ENCODE data around the gene ADARB1.

DNA sequence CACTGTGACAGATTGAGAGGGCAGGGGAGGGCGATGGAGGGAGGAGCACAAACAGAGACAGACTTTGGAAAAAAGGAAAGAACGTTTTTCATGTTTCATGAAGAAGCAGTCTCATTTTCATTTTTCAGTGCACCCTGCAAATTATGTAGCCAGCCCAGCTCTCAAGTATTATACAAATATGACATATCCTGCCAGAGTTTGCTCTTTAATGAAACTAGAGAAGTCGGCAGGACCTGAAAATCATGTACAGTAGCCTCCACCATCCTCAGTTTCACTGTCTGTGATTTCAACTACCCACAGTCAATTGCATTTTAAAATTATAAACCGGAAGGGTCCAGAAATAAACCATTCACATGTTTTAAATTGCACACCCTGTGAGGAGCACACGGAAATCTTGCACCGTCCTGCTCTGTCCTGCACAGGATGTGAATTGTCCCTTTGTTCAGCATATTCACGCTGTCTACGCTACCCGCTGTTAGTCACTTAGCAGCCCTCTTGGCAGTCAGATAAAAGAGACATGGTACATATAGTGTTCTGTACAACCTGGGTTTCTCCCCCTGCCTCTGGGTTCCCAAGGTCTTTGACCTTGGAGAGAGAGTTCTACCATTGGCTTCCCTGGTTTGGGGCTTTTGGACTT is 13.6 kb upstream of the ADARB1 start:
- TF ChIP-seq POLR2AphosphoS5 (IDR thresholded peaks at IDR 0.05; ENCODE audit: low read depth) (no peak), CTCF (conservative IDR thresholded peaks at IDR 0.05; ENCODE audit: low read depth in 2 of 2) (no peak), JUNB (IDR thresholded peaks at IDR 0.05; ENCODE audit: unreplicated experiment) (no peak), EZH2 (IDR thresholded peaks at IDR 0.05; ENCODE audit: low read depth, unreplicated experiment) (no peak), EZH2phosphoT487 (IDR thresholded peaks at IDR 0.05; ENCODE audit: unreplicated experiment) (no peak), CREB1 (CRISPR knock-in tag; IDR thresholded peaks at IDR 0.05; ENCODE audit: low read depth) (no peak), REST (IDR thresholded peaks at IDR 0.05; ENCODE audit: unreplicated experiment) (no peak), ZNF331 (CRISPR knock-in tag; IDR thresholded peaks at IDR 0.05; ENCODE audit: low read depth) (no peak)
- TF ChIP-seq, protein P1, sequence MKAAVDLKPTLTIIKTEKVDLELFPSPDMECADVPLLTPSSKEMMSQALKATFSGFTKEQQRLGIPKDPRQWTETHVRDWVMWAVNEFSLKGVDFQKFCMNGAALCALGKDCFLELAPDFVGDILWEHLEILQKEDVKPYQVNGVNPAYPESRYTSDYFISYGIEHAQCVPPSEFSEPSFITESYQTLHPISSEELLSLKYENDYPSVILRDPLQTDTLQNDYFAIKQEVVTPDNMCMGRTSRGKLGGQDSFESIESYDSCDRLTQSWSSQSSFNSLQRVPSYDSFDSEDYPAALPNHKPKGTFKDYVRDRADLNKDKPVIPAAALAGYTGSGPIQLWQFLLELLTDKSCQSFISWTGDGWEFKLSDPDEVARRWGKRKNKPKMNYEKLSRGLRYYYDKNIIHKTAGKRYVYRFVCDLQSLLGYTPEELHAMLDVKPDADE (IDR thresholded peaks at IDR 0.05): no peak
- TF ChIP-seq, protein P2, sequence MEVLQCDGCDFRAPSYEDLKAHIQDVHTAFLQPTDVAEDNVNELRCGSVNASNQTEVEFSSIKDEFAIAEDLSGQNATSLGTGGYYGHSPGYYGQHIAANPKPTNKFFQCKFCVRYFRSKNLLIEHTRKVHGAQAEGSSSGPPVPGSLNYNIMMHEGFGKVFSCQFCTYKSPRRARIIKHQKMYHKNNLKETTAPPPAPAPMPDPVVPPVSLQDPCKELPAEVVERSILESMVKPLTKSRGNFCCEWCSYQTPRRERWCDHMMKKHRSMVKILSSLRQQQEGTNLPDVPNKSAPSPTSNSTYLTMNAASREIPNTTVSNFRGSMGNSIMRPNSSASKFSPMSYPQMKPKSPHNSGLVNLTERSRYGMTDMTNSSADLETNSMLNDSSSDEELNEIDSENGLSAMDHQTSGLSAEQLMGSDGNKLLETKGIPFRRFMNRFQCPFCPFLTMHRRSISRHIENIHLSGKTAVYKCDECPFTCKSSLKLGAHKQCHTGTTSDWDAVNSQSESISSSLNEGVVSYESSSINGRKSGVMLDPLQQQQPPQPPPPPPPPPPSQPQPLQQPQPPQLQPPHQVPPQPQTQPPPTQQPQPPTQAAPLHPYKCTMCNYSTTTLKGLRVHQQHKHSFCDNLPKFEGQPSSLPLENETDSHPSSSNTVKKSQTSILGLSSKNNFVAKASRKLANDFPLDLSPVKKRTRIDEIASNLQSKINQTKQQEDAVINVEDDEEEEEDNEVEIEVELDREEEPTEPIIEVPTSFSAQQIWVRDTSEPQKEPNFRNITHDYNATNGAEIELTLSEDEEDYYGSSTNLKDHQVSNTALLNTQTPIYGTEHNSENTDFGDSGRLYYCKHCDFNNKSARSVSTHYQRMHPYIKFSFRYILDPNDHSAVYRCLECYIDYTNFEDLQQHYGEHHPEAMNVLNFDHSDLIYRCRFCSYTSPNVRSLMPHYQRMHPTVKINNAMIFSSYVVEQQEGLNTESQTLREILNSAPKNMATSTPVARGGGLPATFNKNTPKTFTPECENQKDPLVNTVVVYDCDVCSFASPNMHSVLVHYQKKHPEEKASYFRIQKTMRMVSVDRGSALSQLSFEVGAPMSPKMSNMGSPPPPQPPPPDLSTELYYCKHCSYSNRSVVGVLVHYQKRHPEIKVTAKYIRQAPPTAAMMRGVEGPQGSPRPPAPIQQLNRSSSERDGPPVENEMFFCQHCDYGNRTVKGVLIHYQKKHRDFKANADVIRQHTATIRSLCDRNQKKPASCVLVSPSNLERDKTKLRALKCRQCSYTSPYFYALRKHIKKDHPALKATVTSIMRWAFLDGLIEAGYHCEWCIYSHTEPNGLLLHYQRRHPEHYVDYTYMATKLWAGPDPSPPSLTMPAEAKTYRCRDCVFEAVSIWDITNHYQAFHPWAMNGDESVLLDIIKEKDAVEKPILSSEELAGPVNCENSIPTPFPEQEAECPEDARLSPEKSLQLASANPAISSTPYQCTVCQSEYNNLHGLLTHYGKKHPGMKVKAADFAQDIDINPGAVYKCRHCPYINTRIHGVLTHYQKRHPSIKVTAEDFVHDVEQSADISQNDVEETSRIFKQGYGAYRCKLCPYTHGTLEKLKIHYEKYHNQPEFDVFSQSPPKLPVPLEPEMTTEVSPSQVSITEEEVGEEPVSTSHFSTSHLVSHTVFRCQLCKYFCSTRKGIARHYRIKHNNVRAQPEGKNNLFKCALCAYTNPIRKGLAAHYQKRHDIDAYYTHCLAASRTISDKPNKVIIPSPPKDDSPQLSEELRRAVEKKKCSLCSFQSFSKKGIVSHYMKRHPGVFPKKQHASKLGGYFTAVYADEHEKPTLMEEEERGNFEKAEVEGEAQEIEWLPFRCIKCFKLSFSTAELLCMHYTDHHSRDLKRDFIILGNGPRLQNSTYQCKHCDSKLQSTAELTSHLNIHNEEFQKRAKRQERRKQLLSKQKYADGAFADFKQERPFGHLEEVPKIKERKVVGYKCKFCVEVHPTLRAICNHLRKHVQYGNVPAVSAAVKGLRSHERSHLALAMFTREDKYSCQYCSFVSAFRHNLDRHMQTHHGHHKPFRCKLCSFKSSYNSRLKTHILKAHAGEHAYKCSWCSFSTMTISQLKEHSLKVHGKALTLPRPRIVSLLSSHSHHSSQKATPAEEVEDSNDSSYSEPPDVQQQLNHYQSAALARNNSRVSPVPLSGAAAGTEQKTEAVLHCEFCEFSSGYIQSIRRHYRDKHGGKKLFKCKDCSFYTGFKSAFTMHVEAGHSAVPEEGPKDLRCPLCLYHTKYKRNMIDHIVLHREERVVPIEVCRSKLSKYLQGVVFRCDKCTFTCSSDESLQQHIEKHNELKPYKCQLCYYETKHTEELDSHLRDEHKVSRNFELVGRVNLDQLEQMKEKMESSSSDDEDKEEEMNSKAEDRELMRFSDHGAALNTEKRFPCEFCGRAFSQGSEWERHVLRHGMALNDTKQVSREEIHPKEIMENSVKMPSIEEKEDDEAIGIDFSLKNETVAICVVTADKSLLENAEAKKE (CRISPR knock-in tag; IDR thresholded peaks at IDR 0.05): no peak
